H1 (cell line): ENCODE data around the gene SMARCE1. TPM values are rescaled to one million over a fixed set of nuclear protein-coding genes. Genes with fewer than 3 reads are reported as not detected.
A peak's percentile ranks its signal among the peaks of the same experiment; 100 is the strongest.

Source experiments
- CTCF ChIA-PET: fragments of 300-600 bp; sonication (Branson Sonifier 250); formaldehyde crosslinking; loops from one replicate; lab custom pipeline; 2021; ENCODE audit not compliant: partially characterized antibody; lab: Charles Lee
- POLR2A ChIA-PET: fragments of 300-600 bp; sonication (Branson Sonifier 250); formaldehyde crosslinking; loops from one replicate; lab custom pipeline; 2021; ENCODE audit warnings: inconsistent platforms; ENCODE audit not compliant: partially characterized antibody; lab: Charles Lee
- DNase-seq, 2 experiments: peaks; one replicate each; pipeline versions ENCODE4 v3.0.0 to v3.0.0-alpha.2; 2010 to 2022; ENCODE audit warnings: low spot score in 2 of 2, low read depth in 1 of 2, mixed read lengths in 1 of 2
- FAIRE-seq: peaks from 2 replicates; lab custom pipeline; 2011; peaks lifted over from hg19 to GRCh38; lab: Jason Lieb, UNC
- H2AFZ ChIP-seq: 2 replicates; pipeline ENCODE4 v1.8.1; 2012; ENCODE audit warnings: low read length, inconsistent platforms
- H2AK5ac ChIP-seq: 2 replicates; pipeline ENCODE4 v1.6.1; 2013; ENCODE audit warnings: low read depth, low read length
- H2BK120ac ChIP-seq: replicated peaks from 2 replicates; pipeline ENCODE3; 2013; ENCODE audit warnings: low read depth, low read length, inconsistent platforms
- H2BK12ac ChIP-seq: 2 replicates; pipeline ENCODE4 v1.6.1; 2013; ENCODE audit warnings: low read depth, low read length
- H2BK15ac ChIP-seq: 2 replicates; pipeline ENCODE4 v1.6.1; 2013; ENCODE audit warnings: low read length
- H2BK20ac ChIP-seq: 2 replicates; pipeline ENCODE4 v1.6.1; 2013; ENCODE audit warnings: low read length
- H2BK5ac ChIP-seq: 2 replicates; pipeline ENCODE4 v1.6.1; 2013; ENCODE audit warnings: low read depth, low read length
- H3K14ac ChIP-seq: 2 replicates; pipeline ENCODE4 v1.6.1; 2013; ENCODE audit warnings: inconsistent platforms; ENCODE audit not compliant: insufficient read length
- H3K18ac ChIP-seq: 2 replicates; pipeline ENCODE4 v1.6.1; 2013; ENCODE audit warnings: low read length; ENCODE audit errors: extremely low read depth
- H3K23ac ChIP-seq: 2 replicates; pipeline ENCODE4 v1.6.1; 2013; ENCODE audit warnings: inconsistent platforms; ENCODE audit not compliant: insufficient read length
- H3K23me2 ChIP-seq: 2 replicates; pipeline ENCODE4 v1.6.1; 2013; ENCODE audit warnings: low read depth, low read length
- H3K27ac ChIP-seq: 2 replicates; pipeline ENCODE4 v1.6.1; 2011; ENCODE audit warnings: low read depth, low read length, inconsistent platforms
- H3K27me3 ChIP-seq, 4 experiments: replicated peaks in 1 of 4; 1 replicate in 1 of 4; 2 replicates in 3 of 4; pipeline versions ENCODE4 v1.6.1 to v1.8.1; 2011 to 2013; ENCODE audit warnings: low read length in 3 of 4, mild to moderate bottlenecking in 3 of 4, inconsistent platforms in 2 of 4, mixed read lengths in 2 of 4, moderate library complexity in 1 of 4; ENCODE audit not compliant: control insufficient read depth in 3 of 4, insufficient read depth in 3 of 4; ENCODE audit errors: extremely low read depth in 1 of 4
- H3K36me3 ChIP-seq, 4 experiments: 2 replicates each; pipeline versions ENCODE4 v1.6.1 to v1.8.1; 2011 to 2013; ENCODE audit warnings: mild to moderate bottlenecking in 4 of 4, low read length in 3 of 4, moderate library complexity in 2 of 4, control low read depth in 1 of 4, inconsistent platforms in 1 of 4; ENCODE audit not compliant: insufficient read depth in 4 of 4, control insufficient read depth in 2 of 4
- H3K4ac ChIP-seq: replicated peaks from 2 replicates; pipeline ENCODE3; 2013; ENCODE audit warnings: low read length, low read depth, mixed read lengths, inconsistent platforms; ENCODE audit not compliant: insufficient read length
- H3K4me1 ChIP-seq, 4 experiments: replicated peaks in 1 of 4; 1 replicate in 1 of 4; 2 replicates in 3 of 4; pipeline versions ENCODE4 v1.6.1 to v1.8.1; 2011 to 2013; ENCODE audit warnings: low read length in 3 of 4, inconsistent platforms in 2 of 4, mixed read lengths in 1 of 4; ENCODE audit not compliant: insufficient read depth in 4 of 4, control insufficient read depth in 3 of 4
- H3K4me2 ChIP-seq, 2 experiments: 2 replicates each; pipeline versions ENCODE4 v1.6.1 to v1.8.1; 2011 to 2013; ENCODE audit warnings: low read depth in 2 of 2, low read length in 2 of 2, control low read depth in 1 of 2, inconsistent platforms in 1 of 2, mild to moderate bottlenecking in 1 of 2; ENCODE audit not compliant: insufficient read depth in 1 of 2
- H3K4me3 ChIP-seq, 4 experiments: fragments of 200-600, 300-600 bp in 1 of 4; sonication (generic), shearing (Covaris generic), sonication (Bioruptor Twin) in 1 of 4; 2 replicates each; pipeline versions ENCODE4 v1.5.1 to v1.8.1; 2011 to 2016; ENCODE audit warnings: low read length in 4 of 4, low read depth in 3 of 4, control low read depth in 2 of 4, inconsistent platforms in 2 of 4, mild to moderate bottlenecking in 2 of 4, mixed read lengths in 1 of 4, moderate library complexity in 1 of 4; ENCODE audit not compliant: insufficient read depth in 2 of 4; ENCODE audit errors: extremely low read depth in 1 of 4
- H3K56ac ChIP-seq: replicated peaks from 2 replicates; pipeline ENCODE3; 2013; ENCODE audit warnings: low read depth, mild to moderate bottlenecking, mixed read lengths, low read length, inconsistent platforms; ENCODE audit not compliant: insufficient read length
- H3K79me1 ChIP-seq: 2 replicates; pipeline ENCODE4 v1.6.1; 2013; ENCODE audit warnings: low read depth, low read length, control low read depth
- H3K79me2 ChIP-seq, 2 experiments: 2 replicates each; pipeline versions ENCODE4 v1.6.1 to v1.8.1; 2012 to 2013; ENCODE audit warnings: low read length in 2 of 2, mild to moderate bottlenecking in 2 of 2, inconsistent platforms in 1 of 2; ENCODE audit not compliant: insufficient read depth in 2 of 2, control insufficient read depth in 1 of 2
- H3K9ac ChIP-seq, 4 experiments: replicated peaks in 1 of 4; 1 replicate in 1 of 4; 2 replicates in 3 of 4; pipeline versions ENCODE4 v1.6.1 to v1.8.1; 2011 to 2013; ENCODE audit warnings: low read depth in 3 of 4, low read length in 3 of 4, control low read depth in 2 of 4, mild to moderate bottlenecking in 2 of 4, moderate library complexity in 2 of 4, inconsistent platforms in 1 of 4; ENCODE audit errors: extremely low read depth in 1 of 4
- H3K9me3 ChIP-seq, 2 experiments: 2 replicates each; pipeline versions ENCODE4 v1.6.1 to v1.8.1; 2012 to 2013; ENCODE audit warnings: mild to moderate bottlenecking in 2 of 2, moderate library complexity in 2 of 2, control low read depth in 1 of 2, inconsistent platforms in 1 of 2, low read depth in 1 of 2, low read length in 1 of 2, mixed read lengths in 1 of 2; ENCODE audit not compliant: insufficient read depth in 2 of 2
- H4K20me1 ChIP-seq, 2 experiments: replicated peaks in 1 of 2; 2 replicates each; pipeline versions ENCODE3 to v1.8.1; 2011 to 2013; ENCODE audit warnings: inconsistent platforms in 2 of 2, low read length in 2 of 2, mild to moderate bottlenecking in 1 of 2; ENCODE audit not compliant: insufficient read depth in 2 of 2, control insufficient read depth in 1 of 2
- H4K5ac ChIP-seq: 2 replicates; pipeline ENCODE4 v1.6.1; 2013; ENCODE audit warnings: low read length, low read depth, mixed read lengths, inconsistent platforms; ENCODE audit not compliant: insufficient read length
- H4K8ac ChIP-seq: 2 replicates; pipeline ENCODE4 v1.8.0; 2013; ENCODE audit warnings: mild to moderate bottlenecking, moderate library complexity, low read length, inconsistent platforms; ENCODE audit not compliant: insufficient read depth; ENCODE audit errors: extremely low read depth
- H4K91ac ChIP-seq: replicated peaks from 2 replicates; pipeline ENCODE3; 2013; ENCODE audit warnings: low read length, mixed read lengths, inconsistent platforms; ENCODE audit not compliant: insufficient read length
- CREB1 ChIP-seq: IDR thresholded peaks from 2 replicates; pipeline ENCODE4 v1.6.1; 2012; ENCODE audit warnings: inconsistent platforms
- MAFK ChIP-seq: IDR thresholded peaks from 2 replicates; pipeline ENCODE4 v1.6.1; 2012; ENCODE audit warnings: low read depth, mild to moderate bottlenecking, improper control_type of control experiment, low read length
- TBP ChIP-seq: IDR thresholded peaks from 2 replicates; pipeline ENCODE4 v1.6.1; 2011; ENCODE audit warnings: low read depth, low read length, improper control_type of control experiment
- WGBS, 2 experiments: shearing (Covaris generic) in 1 of 2; methylation state at CpG; one replicate each; pipeline versions ENCODE4 v1.1.6 to v1.1.7; 2013 to 2015; ENCODE audit warnings: low lambda C conversion rate in 2 of 2, mixed read lengths in 2 of 2, inconsistent platforms in 1 of 2, low coverage in 1 of 2, missing lambda C conversion rate in 1 of 2; ENCODE audit not compliant: insufficient replicate concordance in 2 of 2, insufficient coverage in 1 of 2, insufficient read length in 1 of 2; ENCODE audit errors: extremely low coverage in 1 of 2, missing lambda C conversion rate in 1 of 2; 5-methylcytosine and 5-hydroxymethylcytosine counted together
- polyA plus RNA-seq, 7 experiments: library from polyadenylated mRNA; depleted of rRNA in 3 of 7; stranded (reverse) in 5 of 7; unstranded in 2 of 7; fragments of >200 nt in 5 of 7; fragments of 200-250 nt in 2 of 7; gene quantifications; 1 replicate in 5 of 7; 2 replicates in 1 of 7; 4 replicates in 1 of 7; pipeline versions ENCODE4 v1.2.1 to v1.2.3, GENCODE V29; 2011 to 2013; ENCODE audit warnings: missing spikeins in 2 of 7, mixed read lengths in 2 of 7
- total RNA-seq: library from RNA; stranded (reverse); fragmentation: NEBNext Ultra II Directional; extraction: Animal tissue kit (Norgen Biotek cat#: 25700); gene quantifications from 2 replicates; pipeline ENCODE4 v1.2.1, GENCODE V29; 2021

The SMARCE1 gene
- total and polyA plus RNA-seq, 2 of the 8 experiments (the other 6 are each of a cell fraction or from before 2014, with no cell fraction given), result 30.7 to 131 TPM

DNA sequence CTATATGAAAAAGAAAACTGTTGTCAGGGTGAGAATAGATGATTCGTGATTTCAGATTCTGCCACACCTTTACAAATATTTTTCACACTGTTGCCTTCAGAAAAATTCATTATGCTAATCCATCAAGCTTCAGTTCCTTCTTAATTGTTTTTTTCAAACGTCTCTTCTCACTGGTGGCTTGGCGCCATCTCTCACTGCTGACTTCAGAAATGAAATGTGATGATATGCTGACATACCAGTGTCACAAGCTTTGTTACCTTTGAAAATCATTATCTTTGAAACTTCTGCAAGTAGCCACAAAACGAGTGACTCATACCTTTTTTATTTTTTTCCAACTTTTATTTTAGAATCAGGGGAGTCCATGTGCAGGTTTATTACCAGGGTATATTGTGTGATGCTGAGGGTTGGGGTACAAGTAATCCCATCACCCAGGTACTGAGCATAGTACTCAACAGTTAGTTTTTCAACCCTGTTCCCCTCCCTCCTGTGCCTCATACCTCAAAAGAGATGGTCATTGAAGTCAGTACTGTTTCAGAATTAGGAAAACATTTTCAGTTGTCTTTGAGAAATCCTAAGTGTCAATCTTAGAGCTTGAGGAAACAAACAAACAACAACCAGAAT lies 31.4 kb upstream of the SMARCE1 start:
- H4K8ac ChIP-seq, result no peak overlapping the region
- no peaks in the 10 kb centered on the region for H4K20me1 ChIP-seq
- no peaks in the 10 kb centered on the region for H3K23me2 ChIP-seq
- ChIA-PET POLR2A (interaction anchor here (0.9 kb wide), 1 partner anchor 31 kb away, joined by 5 read pairs; the partner anchor contains the start of gene SMARCE1), CTCF (interaction anchor here (0.6 to 0.7 kb wide), 2 partner anchors 9 to 396 kb away, joined by 3 to 6 read pairs; no protein-coding TSS in a partner anchor)
- no peak overlapping the region for H3K9ac ChIP-seq
- DNase-seq, result no peak
- no peaks in the 10 kb centered on the region for H3K4me1 ChIP-seq
- no peak overlapping the region for H3K4me2 ChIP-seq
- no peak overlapping the region for H3K4ac ChIP-seq
- FAIRE-seq, result peak; percentile 55
- no peaks in the 10 kb centered on the region for H3K9me3 ChIP-seq
- H2BK20ac ChIP-seq, result no peak overlapping the region
- no peak overlapping the region for H3K18ac ChIP-seq
- no peaks in the 10 kb centered on the region for H3K36me3 ChIP-seq
- no peak for TF ChIP-seq CREB1
- no peak for TF ChIP-seq MAFK
- TF ChIP-seq TBP, result no peak
- H2BK120ac ChIP-seq, result no peak overlapping the region
- no peak overlapping the region for H2AK5ac ChIP-seq
- H3K27ac ChIP-seq, result no peak overlapping the region
- H2AFZ ChIP-seq, result no peak overlapping the region
- H3K27me3 ChIP-seq, result no peaks in the 10 kb centered on the region; a peak in 1 of 7 replicates
- no peak overlapping the region for H4K91ac ChIP-seq
- no peak overlapping the region for H2BK12ac ChIP-seq
- no peak overlapping the region for H2BK15ac ChIP-seq
- H3K79me2 ChIP-seq, result no peaks in the 10 kb centered on the region
- no peaks in the 10 kb centered on the region for H3K79me1 ChIP-seq
- H3K4me3 ChIP-seq, result no peak overlapping the region
- 85% methylated on average over 4 of the region's 4 CpGs; no CpG with 5 or more reads in 1 of the 2 experiments for WGBS, 2 experiments
- H3K14ac ChIP-seq, result no peak overlapping the region
- H4K5ac ChIP-seq, result no peak overlapping the region
- no peak overlapping the region for H3K56ac ChIP-seq
- H3K23ac ChIP-seq, result no peak overlapping the region
- H2BK5ac ChIP-seq, result no peak overlapping the region
